Measurements from ENCODE around the gene PDXP. TPM values are rescaled to one million over a fixed set of nuclear protein-coding genes. Genes with fewer than 3 reads are reported as not detected.
A peak's percentile ranks its signal among the peaks of the same experiment; 100 is the strongest.

PDXP gene
- total and polyA plus RNA-seq, 9 of the 15 experiments (the other 6 are each of a cell fraction or from before 2014, with no cell fraction given) = 7.9 to 54.2 (median 38.8) TPM

GRCh38 chr22:37633625-37634416 lies 24.7 kb upstream of the PDXP start (continued):
- no peak for TF ChIP-seq WHSC1 (IDR thresholded peaks at IDR 0.05; ENCODE audit: low read length)
- TF ChIP-seq CTBP1 (IDR thresholded peaks at IDR 0.05; ENCODE audit: borderline replicate concordance) = peak; percentile 65; the same call in 1 of the 2 replicates
- TF ChIP-seq GTF2A2 (tag; IDR thresholded peaks at IDR 0.05) = no peak
- TF ChIP-seq, protein P1, sequence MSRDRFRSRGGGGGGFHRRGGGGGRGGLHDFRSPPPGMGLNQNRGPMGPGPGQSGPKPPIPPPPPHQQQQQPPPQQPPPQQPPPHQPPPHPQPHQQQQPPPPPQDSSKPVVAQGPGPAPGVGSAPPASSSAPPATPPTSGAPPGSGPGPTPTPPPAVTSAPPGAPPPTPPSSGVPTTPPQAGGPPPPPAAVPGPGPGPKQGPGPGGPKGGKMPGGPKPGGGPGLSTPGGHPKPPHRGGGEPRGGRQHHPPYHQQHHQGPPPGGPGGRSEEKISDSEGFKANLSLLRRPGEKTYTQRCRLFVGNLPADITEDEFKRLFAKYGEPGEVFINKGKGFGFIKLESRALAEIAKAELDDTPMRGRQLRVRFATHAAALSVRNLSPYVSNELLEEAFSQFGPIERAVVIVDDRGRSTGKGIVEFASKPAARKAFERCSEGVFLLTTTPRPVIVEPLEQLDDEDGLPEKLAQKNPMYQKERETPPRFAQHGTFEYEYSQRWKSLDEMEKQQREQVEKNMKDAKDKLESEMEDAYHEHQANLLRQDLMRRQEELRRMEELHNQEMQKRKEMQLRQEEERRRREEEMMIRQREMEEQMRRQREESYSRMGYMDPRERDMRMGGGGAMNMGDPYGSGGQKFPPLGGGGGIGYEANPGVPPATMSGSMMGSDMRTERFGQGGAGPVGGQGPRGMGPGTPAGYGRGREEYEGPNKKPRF (IDR thresholded peaks at IDR 0.05; ENCODE audit: low read depth, low read length) = no peak
- TF ChIP-seq CBFA2T2 (conservative IDR thresholded peaks at IDR 0.05) = peak; percentile 60
- TF ChIP-seq HMGN3 (IDR thresholded peaks at IDR 0.05; ENCODE audit: borderline replicate concordance, extremely low read depth, insufficient read length, low read depth, low read length) = peak; percentile 47
- TF ChIP-seq TSHZ1 (CRISPR knock-in tag; IDR thresholded peaks at IDR 0.05) = no peak
- peak in 1 of 2 experiments; percentile 39; a peak in 1 of 4 replicates for TF ChIP-seq SRF (CRISPR knock-in tag; IDR thresholded peaks at IDR 0.05)
- peak; percentile 45 for TF ChIP-seq POLR2A (conservative IDR thresholded peaks at IDR 0.05)
- TF ChIP-seq MAFF (IDR thresholded peaks at IDR 0.05; ENCODE audit: low read length) = no peak
- no peak for TF ChIP-seq GTF2F1 (IDR thresholded peaks at IDR 0.05; ENCODE audit: low read depth, low read length)
- TF ChIP-seq, protein P2, sequence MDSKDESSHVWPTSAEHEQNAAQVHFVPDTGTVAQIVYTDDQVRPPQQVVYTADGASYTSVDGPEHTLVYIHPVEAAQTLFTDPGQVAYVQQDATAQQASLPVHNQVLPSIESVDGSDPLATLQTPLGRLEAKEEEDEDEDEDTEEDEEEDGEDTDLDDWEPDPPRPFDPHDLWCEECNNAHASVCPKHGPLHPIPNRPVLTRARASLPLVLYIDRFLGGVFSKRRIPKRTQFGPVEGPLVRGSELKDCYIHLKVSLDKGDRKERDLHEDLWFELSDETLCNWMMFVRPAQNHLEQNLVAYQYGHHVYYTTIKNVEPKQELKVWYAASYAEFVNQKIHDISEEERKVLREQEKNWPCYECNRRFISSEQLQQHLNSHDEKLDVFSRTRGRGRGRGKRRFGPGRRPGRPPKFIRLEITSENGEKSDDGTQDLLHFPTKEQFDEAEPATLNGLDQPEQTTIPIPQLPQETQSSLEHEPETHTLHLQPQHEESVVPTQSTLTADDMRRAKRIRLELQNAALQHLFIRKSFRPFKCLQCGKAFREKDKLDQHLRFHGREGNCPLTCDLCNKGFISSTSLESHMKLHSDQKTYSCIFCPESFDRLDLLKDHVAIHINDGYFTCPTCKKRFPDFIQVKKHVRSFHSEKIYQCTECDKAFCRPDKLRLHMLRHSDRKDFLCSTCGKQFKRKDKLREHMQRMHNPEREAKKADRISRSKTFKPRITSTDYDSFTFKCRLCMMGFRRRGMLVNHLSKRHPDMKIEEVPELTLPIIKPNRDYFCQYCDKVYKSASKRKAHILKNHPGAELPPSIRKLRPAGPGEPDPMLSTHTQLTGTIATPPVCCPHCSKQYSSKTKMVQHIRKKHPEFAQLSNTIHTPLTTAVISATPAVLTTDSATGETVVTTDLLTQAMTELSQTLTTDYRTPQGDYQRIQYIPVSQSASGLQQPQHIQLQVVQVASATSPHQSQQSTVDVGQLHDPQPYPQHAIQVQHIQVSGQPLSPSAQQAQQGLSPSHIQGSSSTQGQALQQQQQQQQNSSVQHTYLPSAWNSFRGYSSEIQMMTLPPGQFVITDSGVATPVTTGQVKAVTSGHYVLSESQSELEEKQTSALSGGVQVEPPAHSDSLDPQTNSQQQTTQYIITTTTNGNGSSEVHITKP (IDR thresholded peaks at IDR 0.05; ENCODE audit: partially characterized antibody) = peak; percentile 26
- no peak for TF ChIP-seq MITF (IDR thresholded peaks at IDR 0.05)
- TF ChIP-seq ZNF282 (CRISPR knock-in tag; IDR thresholded peaks at IDR 0.05) = no peak
- TF ChIP-seq MEIS2 (IDR thresholded peaks at IDR 0.05; ENCODE audit: partially characterized antibody) = no peak
- TF ChIP-seq CREM (IDR thresholded peaks at IDR 0.05; ENCODE audit: low read depth) = peak; percentile 18; the same call in 1 of the 2 replicates
